HEK293T (cell line): ENCODE measurements around the gene THUMPD1.

Experiments
- ELF4 ChIP-seq: fragments of 450-650 bp; IDR thresholded peaks from 2 replicates; pipeline ENCODE4 v1.6.1; 2017; ENCODE audit warnings: antibody characterized with exemption
- TARDBP ChIP-seq: fragments of 450-650 bp; IDR thresholded peaks from 2 replicates; pipeline ENCODE4 v1.6.1; 2016

GRCh38 chr16:20744922-20745440 is 3.4 kb upstream of the THUMPD1 start:
- TF ChIP-seq TARDBP (no peak), ELF4 (no peak)
